Stimulated activated CD8-positive, alpha-beta memory T cell treated with anti-CD3 and anti-CD28 coated beads, Interleukin-12 subunit alpha, Interleukin-12 subunit beta, amount 100 ng/mL, for 24 hours (primary cell): ENCODE measurements around the gene CPA3.

Experiments
- DNase-seq: peaks from one replicate; pipeline ENCODE4 v3.0.0-alpha.2; 2020; ENCODE audit errors: extremely low read depth

The CPA3 gene

DNA sequence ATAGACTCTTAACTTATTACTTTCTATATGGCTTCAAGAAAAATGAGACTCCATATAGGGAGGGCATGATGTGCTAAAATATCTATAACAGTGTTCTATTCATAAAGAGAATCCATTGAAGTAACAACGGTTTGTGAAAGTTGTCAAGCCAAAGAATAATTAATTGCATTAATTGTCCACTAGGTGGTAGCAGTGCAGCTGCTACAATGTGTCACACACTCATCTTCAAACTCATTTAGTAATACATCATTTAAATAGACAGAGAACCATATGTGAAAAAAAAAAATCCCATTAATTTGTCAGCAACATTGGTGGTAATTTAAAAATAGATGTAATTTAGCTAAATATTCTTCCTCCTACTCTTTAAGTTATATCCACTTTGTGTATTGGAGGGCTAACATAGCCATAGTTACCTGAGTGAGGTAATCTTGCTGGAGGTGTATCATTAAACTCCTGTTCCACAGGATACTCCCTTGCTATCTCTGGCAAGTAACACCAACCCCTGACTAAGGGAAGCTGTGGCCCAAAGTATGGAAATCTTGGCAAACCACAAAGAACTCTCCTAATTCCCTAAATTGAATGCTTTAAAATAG, 3.7 kb upstream of the CPA3 start:
- DNase-seq, result no peak

GRCh38 chr3:148863297-148863696, 1.8 kb upstream of the CPA3 start:
- no peak for DNase-seq

DNA sequence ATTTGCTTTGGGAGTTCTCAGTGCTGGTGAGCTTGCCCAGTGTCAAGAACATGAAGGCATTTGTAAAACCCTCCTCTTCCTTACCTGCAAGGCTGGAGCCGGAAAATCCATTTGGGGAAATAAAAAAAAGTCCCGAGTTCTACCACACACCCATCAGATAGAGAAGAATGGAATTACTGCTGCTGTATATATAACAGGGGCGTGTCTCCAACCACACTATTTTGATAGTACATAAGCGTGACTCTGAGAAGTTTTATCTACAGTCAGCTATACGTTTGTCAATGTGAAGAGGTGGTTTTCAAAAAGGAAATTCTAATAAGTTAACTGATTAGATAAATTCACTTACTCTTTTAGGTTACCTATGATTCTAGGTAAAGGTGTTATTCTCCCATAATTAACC, 1.3 kb upstream of the CPA3 start:
- no peak for DNase-seq

DNA sequence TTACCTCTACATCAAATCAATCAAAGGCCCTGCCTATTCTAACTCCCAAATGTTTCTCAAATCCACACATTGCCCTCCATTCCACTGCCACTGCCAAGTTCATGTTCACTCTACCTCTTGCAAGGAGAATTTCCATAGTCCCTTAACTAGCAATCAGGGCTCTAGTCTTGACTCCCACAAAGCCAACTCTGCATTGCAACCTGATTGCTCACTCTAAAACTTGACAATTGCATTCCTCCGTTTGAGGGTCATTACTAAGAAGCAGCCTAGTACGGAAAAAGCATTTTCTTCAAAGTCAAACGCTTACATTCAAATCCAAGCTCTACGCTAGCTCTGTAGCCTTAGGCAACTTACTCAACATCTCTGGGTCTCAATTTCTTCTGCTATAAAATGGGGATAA, 1.2 kb downstream of the CPA3 start:
- DNase-seq, result no peak

DNA sequence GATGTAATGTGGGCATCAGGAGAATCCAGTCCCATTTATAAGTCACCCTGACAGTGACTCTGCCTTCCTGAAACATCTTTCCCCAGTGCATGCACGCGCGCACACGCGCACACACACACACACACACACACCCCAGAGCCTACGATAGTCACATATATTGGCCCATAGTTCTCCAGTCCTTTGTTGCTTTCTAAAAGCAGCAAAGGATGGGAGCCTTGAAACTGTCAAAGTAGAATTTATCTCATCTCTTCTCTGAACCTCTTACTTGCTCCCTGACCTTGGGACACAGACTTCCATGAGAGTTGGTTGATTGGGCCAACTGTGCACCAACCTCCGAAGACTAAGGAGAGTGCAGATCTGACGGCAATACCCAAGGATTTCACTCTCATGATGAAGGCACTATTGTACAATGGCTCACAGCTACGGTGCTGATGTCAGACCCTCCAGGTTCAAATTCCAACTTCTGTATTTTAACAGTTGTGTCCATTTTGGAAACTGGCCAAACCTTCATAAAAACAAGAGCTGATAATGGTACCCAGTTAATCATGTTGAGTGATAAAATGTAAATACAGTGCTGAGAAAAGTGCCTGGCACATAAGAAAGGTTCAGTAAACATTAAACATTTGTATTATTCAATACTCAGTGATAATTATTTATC, 8.3 kb downstream of the CPA3 start:
- DNase-seq, result no peak

DNA sequence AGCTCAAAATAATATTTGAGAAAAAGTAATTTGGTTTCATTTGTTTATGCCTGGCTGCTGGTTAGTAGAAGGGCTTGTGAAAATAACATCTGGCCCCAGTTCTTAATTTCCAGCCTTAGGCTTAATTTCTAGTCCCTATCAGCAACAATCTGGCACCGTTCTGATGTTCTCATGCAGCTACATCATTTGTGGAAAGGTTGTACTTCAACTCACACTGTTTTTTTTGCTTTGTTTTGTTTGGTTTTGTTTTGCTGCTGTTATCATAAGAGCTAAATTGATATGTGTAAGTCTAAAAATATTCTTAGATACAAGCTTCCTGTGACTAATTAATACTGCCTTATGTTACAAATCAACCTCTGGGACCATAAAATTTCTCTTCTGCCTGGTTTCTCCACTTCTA, 8.9 kb downstream of the CPA3 start:
- no peak for DNase-seq

DNA sequence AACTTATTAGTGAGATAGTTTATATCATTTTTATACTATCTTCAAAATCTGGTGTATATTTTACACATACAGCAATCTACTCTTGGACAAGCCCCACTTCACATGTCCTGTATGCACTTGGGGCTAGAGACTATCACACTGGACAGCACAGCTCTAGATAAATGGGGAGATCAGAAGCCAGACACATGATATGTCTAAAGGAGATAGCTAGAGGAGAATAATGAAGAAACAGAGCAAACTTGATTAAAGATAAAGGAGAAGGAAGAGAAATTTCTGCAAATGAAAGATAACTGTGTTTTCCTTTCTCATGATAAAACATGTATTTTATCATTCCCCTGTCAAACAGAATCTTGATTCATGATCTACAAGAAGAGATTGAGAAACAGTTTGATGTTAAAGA, 13.0 kb downstream of the CPA3 start:
- no peak for DNase-seq

DNA sequence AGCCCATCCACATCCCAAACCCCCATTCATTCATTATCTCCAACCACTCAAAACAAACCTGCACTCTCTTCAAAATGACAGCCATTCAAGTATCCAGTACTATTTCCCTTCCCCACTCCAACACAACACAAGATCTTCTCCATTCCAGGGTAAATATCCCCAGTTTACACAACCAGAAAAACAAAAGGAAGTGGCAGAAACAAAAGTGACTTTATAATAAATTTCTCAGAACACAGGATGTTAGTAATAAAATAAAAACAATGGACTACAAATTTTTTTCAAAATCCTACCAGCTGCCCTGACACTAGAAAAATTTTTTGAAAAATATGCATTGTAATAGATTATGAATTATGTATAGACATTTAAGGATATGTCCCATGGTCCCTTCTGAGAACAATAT, 14.2 kb downstream of the CPA3 start:
- DNase-seq, result no peak

DNA sequence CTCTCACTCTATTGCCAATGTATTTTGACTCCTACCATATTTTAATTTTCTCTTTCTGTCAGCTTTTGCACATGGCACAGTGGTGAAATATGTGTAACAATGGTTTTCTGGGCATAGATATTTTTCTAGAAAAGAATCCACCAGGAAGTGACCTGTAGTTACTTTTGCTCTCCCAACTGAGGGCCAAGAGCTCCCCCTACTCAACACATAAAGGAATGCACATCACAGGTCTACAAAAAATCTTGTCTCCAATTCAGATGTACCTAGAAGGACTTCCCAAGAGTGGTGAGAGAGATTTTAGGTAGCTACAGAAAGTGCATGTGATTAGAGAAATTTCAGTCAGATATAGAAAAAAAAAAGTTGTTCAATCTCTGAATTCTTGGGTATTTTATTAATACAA, 15.6 kb downstream of the CPA3 start:
- no peak for DNase-seq

DNA sequence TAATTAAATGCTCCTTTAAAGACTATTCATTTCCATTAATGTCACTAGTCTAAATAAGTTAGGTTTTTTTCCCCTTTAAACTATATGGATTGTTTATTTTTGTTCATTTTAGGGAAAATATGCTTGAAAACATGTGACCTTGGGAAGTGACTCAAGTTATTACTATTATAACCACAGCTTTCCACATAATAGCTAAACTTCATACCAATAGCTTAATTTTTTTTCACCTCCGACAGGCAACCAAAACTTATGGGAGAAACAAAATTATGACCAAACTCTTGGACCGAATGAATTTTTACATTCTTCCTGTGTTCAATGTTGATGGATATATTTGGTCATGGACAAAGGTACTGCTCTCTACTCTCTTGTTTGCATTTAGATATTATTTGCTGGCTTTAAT, 16.2 kb downstream of the CPA3 start:
- no peak for DNase-seq

DNA sequence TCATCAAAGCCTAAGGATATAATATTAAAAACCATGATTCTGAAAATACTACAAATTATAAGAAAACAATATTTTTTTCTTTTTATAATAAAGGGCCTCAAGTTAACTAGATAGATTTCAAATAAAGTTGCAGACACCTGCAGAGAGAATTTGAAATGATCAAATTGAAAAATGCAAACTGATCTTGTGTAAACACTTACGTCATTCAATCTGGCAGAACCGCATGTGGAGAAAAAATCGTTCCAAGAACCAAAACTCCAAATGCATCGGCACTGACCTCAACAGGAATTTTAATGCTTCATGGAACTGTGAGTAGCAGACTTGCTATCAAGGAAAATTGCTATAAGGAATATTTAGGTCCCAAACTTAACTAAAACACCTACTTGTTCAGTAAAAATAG, 17.2 kb downstream of the CPA3 start:
- no peak for DNase-seq

DNA sequence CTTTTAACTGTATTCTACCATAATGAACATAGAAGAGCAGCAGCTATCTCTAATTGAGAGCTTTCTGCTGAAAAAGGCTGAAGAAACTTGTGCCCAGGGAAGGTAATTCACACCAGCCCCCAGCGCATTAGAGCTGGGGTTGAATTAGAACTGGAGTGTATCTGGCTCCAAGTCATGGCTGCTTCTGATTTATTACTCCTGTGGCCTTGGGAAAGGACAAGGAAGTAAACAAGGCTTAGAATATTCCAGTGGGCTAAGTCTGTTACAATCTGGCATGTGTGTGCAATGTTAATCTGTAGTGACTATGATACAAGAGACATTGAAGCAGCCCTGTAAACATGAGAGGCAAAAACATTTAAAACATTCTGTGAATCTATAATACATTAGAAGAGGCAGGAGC, 18.1 kb downstream of the CPA3 start:
- DNase-seq, result no peak

GRCh38 chr3:148884261-148884660, 19.2 kb downstream of the CPA3 start:
- DNase-seq, result no peak

GRCh38 chr3:148889828-148890227, 24.7 kb downstream of the CPA3 start:
- no peak for DNase-seq

GRCh38 chr3:148896062-148896461, 31.0 kb downstream of the CPA3 start:
- no peak for DNase-seq

GRCh38 chr3:148901987-148902791, 37.1 kb downstream of the CPA3 start:
- DNase-seq, result no peak

GRCh38 chr3:148903022-148903442, 37.9 kb downstream of the CPA3 start:
- no peak for DNase-seq

GRCh38 chr3:148903941-148904340, 38.8 kb downstream of the CPA3 start:
- DNase-seq, result no peak

DNA sequence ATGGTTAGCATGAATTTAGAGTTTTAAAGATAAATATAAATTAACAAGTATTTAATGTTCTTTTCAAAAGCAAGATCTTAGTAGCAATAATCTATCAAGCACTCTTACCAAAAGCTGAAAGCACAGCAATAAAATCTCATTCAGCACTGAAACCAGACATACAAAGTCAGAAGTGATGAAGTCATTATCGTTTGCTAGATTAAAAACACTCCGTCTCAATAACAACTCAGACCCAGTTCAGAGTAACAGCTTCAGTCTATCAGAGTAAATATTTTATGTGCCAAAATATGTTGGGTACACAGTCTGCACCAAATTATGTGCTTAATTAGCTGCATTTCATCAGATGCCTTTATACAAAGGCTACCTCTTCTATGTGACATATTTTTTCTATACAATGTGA, 41.6 kb downstream of the CPA3 start:
- DNase-seq, result no peak

GRCh38 chr3:148911173-148911572, 46.1 kb downstream of the CPA3 start:
- DNase-seq, result no peak

GRCh38 chr3:148911592-148911991, 46.5 kb downstream of the CPA3 start:
- no peak for DNase-seq

- DNase-seq, result no peak
These were observed 50.0 kb downstream of the CPA3 start for GRCh38 chr3:148914936-148915690.
